ENCODE measurements around the gene RAP1GDS1. TPM values are rescaled to one million over a fixed set of nuclear protein-coding genes. Genes with fewer than 3 reads are reported as not detected.

The RAP1GDS1 gene
- polyA plus RNA-seq, 1 of the 3 experiments (the other 2 are of a cell fraction), result 25.6 TPM

DNA sequence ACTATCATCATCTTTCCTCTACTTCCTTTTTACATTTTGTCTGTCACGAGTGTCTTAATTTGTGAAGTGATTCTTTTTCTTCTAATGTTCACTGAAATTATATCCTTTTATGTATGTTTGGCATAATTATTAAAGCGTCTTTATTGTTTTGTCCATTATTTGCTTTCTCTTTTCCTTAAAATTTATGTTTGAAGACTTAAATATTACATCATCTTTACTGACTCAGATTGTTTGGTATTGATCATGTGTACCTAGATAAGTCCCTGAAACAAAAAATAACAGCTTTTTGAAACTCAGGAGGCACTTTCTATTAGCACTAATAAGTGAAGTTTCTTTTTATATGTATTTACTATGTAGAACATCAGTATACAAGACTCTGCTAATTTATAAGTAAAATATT lies 120.1 kb downstream of the RAP1GDS1 start:
- Histone ChIP-seq H3K79me2 (ENCODE audit: insufficient read depth) (no peaks in the 10 kb centered on the region), H4K20me1 (ENCODE audit: insufficient read depth) (no peaks in the 10 kb centered on the region), H3K9me3 (no peaks in the 10 kb centered on the region), H3K4me3 (ENCODE audit: low read depth in 2 of 2, low read length in 1 of 2) (no peak overlapping the region), H3K9ac (no peak overlapping the region), H3K4me2 (no peak overlapping the region), H2AFZ (ENCODE audit: low read depth) (no peak overlapping the region), H3K27ac (ENCODE audit: low read depth in 2 of 2, low read length in 1 of 2) (no peak overlapping the region), H3F3A (replicated peaks; ENCODE audit: insufficient read depth) (peaks cover 4% of the 10 kb centered on the region), H3K27me3 (ENCODE audit: insufficient read depth) (no peaks in the 10 kb centered on the region), H3K36me3 (replicated peaks in 1 of 2; ENCODE audit: control insufficient read depth in 1 of 2, insufficient read depth in 2 of 2, low read length in 1 of 2) (peaks cover 4 to 17% of the 10 kb centered on the region in 2 experiments), H3K9me2 (no peaks in the 10 kb centered on the region), H3K4me1 (ENCODE audit: control insufficient read depth in 1 of 2, insufficient read depth in 2 of 2, low read depth in 1 of 2, low read length in 1 of 2) (peaks cover 0 to 2% of the 10 kb centered on the region in 2 experiments; a peak in 2 of 4 replicates)
- DNase-seq, result no peak
- POLR2A ChIA-PET, result no interaction called here
- CTCF ChIA-PET, result interaction anchor here (0.7 kb wide), 1 partner anchor 694 kb away, joined by 3 read pairs; no protein-coding TSS in a partner anchor
- 96% methylated on average over 2 of the region's 2 CpGs for WGBS (ENCODE audit: low lambda C conversion rate)
- TF ChIP-seq, protein P1, sequence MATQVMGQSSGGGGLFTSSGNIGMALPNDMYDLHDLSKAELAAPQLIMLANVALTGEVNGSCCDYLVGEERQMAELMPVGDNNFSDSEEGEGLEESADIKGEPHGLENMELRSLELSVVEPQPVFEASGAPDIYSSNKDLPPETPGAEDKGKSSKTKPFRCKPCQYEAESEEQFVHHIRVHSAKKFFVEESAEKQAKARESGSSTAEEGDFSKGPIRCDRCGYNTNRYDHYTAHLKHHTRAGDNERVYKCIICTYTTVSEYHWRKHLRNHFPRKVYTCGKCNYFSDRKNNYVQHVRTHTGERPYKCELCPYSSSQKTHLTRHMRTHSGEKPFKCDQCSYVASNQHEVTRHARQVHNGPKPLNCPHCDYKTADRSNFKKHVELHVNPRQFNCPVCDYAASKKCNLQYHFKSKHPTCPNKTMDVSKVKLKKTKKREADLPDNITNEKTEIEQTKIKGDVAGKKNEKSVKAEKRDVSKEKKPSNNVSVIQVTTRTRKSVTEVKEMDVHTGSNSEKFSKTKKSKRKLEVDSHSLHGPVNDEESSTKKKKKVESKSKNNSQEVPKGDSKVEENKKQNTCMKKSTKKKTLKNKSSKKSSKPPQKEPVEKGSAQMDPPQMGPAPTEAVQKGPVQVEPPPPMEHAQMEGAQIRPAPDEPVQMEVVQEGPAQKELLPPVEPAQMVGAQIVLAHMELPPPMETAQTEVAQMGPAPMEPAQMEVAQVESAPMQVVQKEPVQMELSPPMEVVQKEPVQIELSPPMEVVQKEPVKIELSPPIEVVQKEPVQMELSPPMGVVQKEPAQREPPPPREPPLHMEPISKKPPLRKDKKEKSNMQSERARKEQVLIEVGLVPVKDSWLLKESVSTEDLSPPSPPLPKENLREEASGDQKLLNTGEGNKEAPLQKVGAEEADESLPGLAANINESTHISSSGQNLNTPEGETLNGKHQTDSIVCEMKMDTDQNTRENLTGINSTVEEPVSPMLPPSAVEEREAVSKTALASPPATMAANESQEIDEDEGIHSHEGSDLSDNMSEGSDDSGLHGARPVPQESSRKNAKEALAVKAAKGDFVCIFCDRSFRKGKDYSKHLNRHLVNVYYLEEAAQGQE (IDR thresholded peaks at IDR 0.05; ENCODE audit: low read depth, low read length), result no peak
- no peak for TF ChIP-seq FOSL2 (IDR thresholded peaks at IDR 0.05; ENCODE audit: borderline replicate concordance, low read depth)
- TF ChIP-seq TEAD4 (IDR thresholded peaks at IDR 0.05; ENCODE audit: borderline replicate concordance, insufficient read depth), result no peak
- no peak for TF ChIP-seq FOXJ3 (CRISPR knock-in tag; IDR thresholded peaks at IDR 0.05)
- TF ChIP-seq SMC3 (IDR thresholded peaks at IDR 0.05; ENCODE audit: low read depth, low read length), result no peak
- no peak for TF ChIP-seq CHD2 (IDR thresholded peaks at IDR 0.05; ENCODE audit: low read length, partially characterized antibody)
- no peak for TF ChIP-seq SIN3A (IDR thresholded peaks at IDR 0.05; ENCODE audit: borderline replicate concordance, low read depth, low read length)
- TF ChIP-seq, protein P2, sequence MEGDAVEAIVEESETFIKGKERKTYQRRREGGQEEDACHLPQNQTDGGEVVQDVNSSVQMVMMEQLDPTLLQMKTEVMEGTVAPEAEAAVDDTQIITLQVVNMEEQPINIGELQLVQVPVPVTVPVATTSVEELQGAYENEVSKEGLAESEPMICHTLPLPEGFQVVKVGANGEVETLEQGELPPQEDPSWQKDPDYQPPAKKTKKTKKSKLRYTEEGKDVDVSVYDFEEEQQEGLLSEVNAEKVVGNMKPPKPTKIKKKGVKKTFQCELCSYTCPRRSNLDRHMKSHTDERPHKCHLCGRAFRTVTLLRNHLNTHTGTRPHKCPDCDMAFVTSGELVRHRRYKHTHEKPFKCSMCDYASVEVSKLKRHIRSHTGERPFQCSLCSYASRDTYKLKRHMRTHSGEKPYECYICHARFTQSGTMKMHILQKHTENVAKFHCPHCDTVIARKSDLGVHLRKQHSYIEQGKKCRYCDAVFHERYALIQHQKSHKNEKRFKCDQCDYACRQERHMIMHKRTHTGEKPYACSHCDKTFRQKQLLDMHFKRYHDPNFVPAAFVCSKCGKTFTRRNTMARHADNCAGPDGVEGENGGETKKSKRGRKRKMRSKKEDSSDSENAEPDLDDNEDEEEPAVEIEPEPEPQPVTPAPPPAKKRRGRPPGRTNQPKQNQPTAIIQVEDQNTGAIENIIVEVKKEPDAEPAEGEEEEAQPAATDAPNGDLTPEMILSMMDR (IDR thresholded peaks at IDR 0.05), result no peak
- no peak for TF ChIP-seq FOXM1 (IDR thresholded peaks at IDR 0.05; ENCODE audit: low read depth)
- TF ChIP-seq, protein P3, sequence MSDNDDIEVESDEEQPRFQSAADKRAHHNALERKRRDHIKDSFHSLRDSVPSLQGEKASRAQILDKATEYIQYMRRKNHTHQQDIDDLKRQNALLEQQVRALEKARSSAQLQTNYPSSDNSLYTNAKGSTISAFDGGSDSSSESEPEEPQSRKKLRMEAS (IDR thresholded peaks at IDR 0.05; ENCODE audit: low read depth), result no peak
- TF ChIP-seq, protein P4, sequence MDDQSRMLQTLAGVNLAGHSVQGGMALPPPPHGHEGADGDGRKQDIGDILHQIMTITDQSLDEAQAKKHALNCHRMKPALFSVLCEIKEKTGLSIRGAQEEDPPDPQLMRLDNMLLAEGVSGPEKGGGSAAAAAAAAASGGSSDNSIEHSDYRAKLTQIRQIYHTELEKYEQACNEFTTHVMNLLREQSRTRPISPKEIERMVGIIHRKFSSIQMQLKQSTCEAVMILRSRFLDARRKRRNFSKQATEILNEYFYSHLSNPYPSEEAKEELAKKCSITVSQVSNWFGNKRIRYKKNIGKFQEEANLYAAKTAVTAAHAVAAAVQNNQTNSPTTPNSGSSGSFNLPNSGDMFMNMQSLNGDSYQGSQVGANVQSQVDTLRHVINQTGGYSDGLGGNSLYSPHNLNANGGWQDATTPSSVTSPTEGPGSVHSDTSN (IDR thresholded peaks at IDR 0.05), result no peak
- TF ChIP-seq, protein P5, sequence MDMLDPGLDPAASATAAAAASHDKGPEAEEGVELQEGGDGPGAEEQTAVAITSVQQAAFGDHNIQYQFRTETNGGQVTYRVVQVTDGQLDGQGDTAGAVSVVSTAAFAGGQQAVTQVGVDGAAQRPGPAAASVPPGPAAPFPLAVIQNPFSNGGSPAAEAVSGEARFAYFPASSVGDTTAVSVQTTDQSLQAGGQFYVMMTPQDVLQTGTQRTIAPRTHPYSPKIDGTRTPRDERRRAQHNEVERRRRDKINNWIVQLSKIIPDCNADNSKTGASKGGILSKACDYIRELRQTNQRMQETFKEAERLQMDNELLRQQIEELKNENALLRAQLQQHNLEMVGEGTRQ (IDR thresholded peaks at IDR 0.05; ENCODE audit: borderline replicate concordance, low read depth, low read length), result no peak
- no peak for TF ChIP-seq RAD21 (IDR thresholded peaks at IDR 0.05; ENCODE audit: low read length)
- no peak for TF ChIP-seq GATA2 (CRISPR knock-in tag; IDR thresholded peaks at IDR 0.05)
- no peak for TF ChIP-seq EP300 (IDR thresholded peaks at IDR 0.05; ENCODE audit: borderline replicate concordance in 1 of 2, low read depth in 1 of 2, low read length in 1 of 2)
- TF ChIP-seq EZH2phosphoT487 (IDR thresholded peaks at IDR 0.05; ENCODE audit: borderline replicate concordance, low read depth), result no peak
- TF ChIP-seq, protein P6, sequence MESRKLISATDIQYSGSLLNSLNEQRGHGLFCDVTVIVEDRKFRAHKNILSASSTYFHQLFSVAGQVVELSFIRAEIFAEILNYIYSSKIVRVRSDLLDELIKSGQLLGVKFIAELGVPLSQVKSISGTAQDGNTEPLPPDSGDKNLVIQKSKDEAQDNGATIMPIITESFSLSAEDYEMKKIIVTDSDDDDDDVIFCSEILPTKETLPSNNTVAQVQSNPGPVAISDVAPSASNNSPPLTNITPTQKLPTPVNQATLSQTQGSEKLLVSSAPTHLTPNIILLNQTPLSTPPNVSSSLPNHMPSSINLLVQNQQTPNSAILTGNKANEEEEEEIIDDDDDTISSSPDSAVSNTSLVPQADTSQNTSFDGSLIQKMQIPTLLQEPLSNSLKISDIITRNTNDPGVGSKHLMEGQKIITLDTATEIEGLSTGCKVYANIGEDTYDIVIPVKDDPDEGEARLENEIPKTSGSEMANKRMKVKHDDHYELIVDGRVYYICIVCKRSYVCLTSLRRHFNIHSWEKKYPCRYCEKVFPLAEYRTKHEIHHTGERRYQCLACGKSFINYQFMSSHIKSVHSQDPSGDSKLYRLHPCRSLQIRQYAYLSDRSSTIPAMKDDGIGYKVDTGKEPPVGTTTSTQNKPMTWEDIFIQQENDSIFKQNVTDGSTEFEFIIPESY (IDR thresholded peaks at IDR 0.05; ENCODE audit: borderline replicate concordance, low read depth), result no peak
- TF ChIP-seq TAF1 (IDR thresholded peaks at IDR 0.05; ENCODE audit: borderline replicate concordance, low read depth, low read length), result no peak
- no peak for TF ChIP-seq RCOR1 (IDR thresholded peaks at IDR 0.05; ENCODE audit: low read length)
